D721Med (cell line): ENCODE results near the gene PLAGL1.
A peak's percentile ranks its signal among the peaks of the same experiment; 100 is the strongest.

ENCODE experiments used
- DNase-seq: peaks from one replicate; pipeline ENCODE4 v3.0.0; 2011; ENCODE audit warnings: low spot score; ENCODE audit not compliant: insufficient read length
- FAIRE-seq: peaks from 2 replicates; lab custom pipeline; 2011; peaks lifted over from hg19 to GRCh38; lab: Jason Lieb, UNC
- CTCF ChIP-seq: IDR thresholded peaks from 2 replicates; pipeline ENCODE4 v1.5.1; 2012; ENCODE audit warnings: mild to moderate bottlenecking, control low read depth; ENCODE audit not compliant: insufficient read depth; ENCODE audit errors: missing control alignments

The PLAGL1 gene

DNA sequence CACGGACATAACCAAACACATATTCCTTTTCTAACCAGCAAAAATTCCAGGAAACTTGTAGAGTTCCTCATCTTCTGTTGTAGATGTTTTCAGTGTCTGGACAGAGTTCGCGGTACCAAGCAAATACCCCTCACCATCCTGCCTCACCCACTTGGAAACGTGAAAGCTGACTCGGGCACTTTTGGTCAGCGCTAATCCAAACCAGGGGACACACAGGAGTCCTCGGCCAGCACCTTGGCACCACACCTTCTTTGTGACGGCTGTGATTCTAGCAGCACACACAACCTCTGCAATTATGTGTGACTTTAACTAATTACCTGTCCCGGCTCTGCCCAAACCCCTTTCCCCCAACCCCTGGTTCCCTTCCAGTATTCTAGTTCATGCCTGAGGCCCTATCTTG lies 58.1 kb downstream of the PLAGL1 start:
- no peak for DNase-seq
- no peak for FAIRE-seq
- TF ChIP-seq CTCF, result no peak

- DNase-seq (no peak), FAIRE-seq (no peak)
- no peak for TF ChIP-seq CTCF
These were observed 58.5 kb downstream of the PLAGL1 start for GRCh38 chr6:143949535-143949934.

DNA sequence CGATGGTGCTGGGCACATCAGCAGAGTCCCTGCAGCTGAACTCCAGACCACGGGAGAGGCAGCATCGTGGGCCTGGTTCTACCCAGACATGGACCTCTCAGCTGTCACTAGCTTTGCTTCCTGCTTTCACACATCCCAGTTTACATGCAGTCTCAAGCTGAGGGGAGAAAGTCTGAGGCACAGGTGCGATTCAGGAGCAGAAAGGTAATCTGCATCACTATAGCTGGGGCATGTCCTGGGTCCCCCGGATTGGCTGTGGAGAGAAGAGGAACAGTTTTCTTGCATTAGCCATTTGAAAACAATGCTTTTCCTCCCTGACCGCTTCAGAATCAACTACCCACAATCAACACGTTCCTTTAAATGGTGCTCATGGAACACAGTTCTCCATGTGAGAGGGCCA lies 59.9 kb downstream of the PLAGL1 start:
- FAIRE-seq, result no peak
- no peak for TF ChIP-seq CTCF
- no peak for DNase-seq

GRCh38 chr6:143941852-143942627 lies 66.0 kb downstream of the PLAGL1 start:
- no peak for FAIRE-seq
- TF ChIP-seq CTCF, result peak; percentile 95
- peak; percentile 40 for DNase-seq

- peak; percentile 55 for TF ChIP-seq CTCF
- DNase-seq, result no peak
- no peak for FAIRE-seq
These were observed 68.0 kb downstream of the PLAGL1 start for GRCh38 chr6:143940011-143940597.

GRCh38 chr6:143939364-143939763 lies 68.7 kb downstream of the PLAGL1 start:
- no peak for TF ChIP-seq CTCF
- FAIRE-seq (no peak), DNase-seq (no peak)

DNA sequence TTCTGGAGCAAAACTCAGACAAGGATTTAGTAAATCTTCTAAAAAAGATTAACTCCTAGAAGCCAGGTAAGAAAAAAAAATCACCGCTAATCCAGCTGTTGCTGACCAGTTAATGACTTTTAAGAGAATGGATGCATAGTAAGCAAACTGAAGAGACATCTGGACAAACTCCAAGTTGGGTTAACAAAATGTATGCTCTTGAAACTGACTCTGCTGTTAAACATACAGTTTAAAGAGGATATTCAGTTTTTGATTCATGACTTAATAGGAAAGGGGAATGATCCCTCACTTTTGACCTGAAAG lies 70.4 kb downstream of the PLAGL1 start:
- FAIRE-seq (no peak), DNase-seq (no peak)
- no peak for TF ChIP-seq CTCF
